ENCODE results near the gene RAB34. TPM values are rescaled to one million over a fixed set of nuclear protein-coding genes. Genes with fewer than 3 reads are reported as not detected.

RAB34 gene, protein sequence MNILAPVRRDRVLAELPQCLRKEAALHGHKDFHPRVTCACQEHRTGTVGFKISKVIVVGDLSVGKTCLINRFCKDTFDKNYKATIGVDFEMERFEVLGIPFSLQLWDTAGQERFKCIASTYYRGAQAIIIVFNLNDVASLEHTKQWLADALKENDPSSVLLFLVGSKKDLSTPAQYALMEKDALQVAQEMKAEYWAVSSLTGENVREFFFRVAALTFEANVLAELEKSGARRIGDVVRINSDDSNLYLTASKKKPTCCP
- total RNA-seq (2021; fragmentation: NEBNext Ultra II Directional; extraction: Animal tissue kit (Norgen Biotek cat#: 25700)) = 100 to 1,000 TPM; 161 to 219 (median 192) TPM
- long read RNA-seq, transcript RAB34-204 (10 exons, 1,766 nt) = major isoform, 141 of 371 reads
- long read RNA-seq, transcript RAB34-203 (10 exons, 1,597 nt) = minor isoform, 31 of 371 reads
- long read RNA-seq, transcript RAB34-201 (11 exons, 1,592 nt) = minor isoform, 49 of 371 reads
- long read RNA-seq, transcript RAB34-210 (11 exons, 863 nt) = minor isoform, 28 of 371 reads
- long read RNA-seq, partial matches to known transcripts = 42 of 371 reads
- long read RNA-seq, other reads (novel, unspliced or antisense) = 73 of 371 reads

GRCh38 chr17:28717578-28718332 lies at the start of gene RAB34:
Gene RAB34 (minus strand): TSS chr17:28717868. CDS start chr17:28717266, 602 bp downstream.
- Mint-ChIP-seq H3K27me3 (ENCODE audit: insufficient read depth) (peaks cover 9% of the 10 kb centered on the region), H3K4me3 (peak within 1 kb of the TSS; percentile 88), H3K36me3 (ENCODE audit: low read depth) (peaks cover 40% of the 10 kb centered on the region), H3K4me1 (ENCODE audit: low read depth) (peaks cover 54% of the 10 kb centered on the region), H3K27ac (peak within 1 kb of the TSS; percentile 91), H3K9me3 (peaks cover 8% of the 10 kb centered on the region; the same call in 1 of the 2 replicates)
- TF ChIP-seq, protein P1, sequence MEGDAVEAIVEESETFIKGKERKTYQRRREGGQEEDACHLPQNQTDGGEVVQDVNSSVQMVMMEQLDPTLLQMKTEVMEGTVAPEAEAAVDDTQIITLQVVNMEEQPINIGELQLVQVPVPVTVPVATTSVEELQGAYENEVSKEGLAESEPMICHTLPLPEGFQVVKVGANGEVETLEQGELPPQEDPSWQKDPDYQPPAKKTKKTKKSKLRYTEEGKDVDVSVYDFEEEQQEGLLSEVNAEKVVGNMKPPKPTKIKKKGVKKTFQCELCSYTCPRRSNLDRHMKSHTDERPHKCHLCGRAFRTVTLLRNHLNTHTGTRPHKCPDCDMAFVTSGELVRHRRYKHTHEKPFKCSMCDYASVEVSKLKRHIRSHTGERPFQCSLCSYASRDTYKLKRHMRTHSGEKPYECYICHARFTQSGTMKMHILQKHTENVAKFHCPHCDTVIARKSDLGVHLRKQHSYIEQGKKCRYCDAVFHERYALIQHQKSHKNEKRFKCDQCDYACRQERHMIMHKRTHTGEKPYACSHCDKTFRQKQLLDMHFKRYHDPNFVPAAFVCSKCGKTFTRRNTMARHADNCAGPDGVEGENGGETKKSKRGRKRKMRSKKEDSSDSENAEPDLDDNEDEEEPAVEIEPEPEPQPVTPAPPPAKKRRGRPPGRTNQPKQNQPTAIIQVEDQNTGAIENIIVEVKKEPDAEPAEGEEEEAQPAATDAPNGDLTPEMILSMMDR (IDR thresholded peaks at IDR 0.05) = peak; percentile 72
- peak; percentile 74 for DNase-seq

DNA sequence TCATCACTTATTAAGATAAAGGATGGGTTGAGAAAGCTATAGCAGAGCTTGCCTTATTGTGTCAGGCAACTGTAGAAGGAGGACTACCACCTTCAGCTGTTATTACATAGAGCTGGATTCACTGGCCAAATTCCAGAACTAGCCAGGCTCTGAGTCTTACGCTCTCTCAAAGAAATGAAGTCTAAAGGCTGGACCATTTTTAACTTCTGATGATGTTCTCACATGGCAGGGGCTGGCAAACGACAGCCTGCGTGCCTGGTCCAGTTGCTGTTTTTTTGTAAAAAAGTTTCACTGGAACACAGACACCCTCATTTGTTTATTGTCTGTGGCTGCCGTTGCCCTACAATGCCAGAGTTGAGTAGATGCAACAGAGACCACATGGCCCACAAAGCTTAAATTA lies 47.4 kb upstream of the RAB34 start:
- no peak overlapping the region for H3K27ac Mint-ChIP-seq
- no peaks in the 10 kb centered on the region for H3K9me3 Mint-ChIP-seq
- H3K4me1 Mint-ChIP-seq (ENCODE audit: low read depth) = peaks cover 20% of the 10 kb centered on the region
- TF ChIP-seq, protein P1 (IDR thresholded peaks at IDR 0.05) = no peak
- H3K4me3 Mint-ChIP-seq = no peak overlapping the region
- peaks cover 2% of the 10 kb centered on the region for H3K27me3 Mint-ChIP-seq (ENCODE audit: insufficient read depth)
- no peaks in the 10 kb centered on the region; the same call in 1 of the 2 replicates for H3K36me3 Mint-ChIP-seq (ENCODE audit: low read depth)
- no peak for DNase-seq

DNA sequence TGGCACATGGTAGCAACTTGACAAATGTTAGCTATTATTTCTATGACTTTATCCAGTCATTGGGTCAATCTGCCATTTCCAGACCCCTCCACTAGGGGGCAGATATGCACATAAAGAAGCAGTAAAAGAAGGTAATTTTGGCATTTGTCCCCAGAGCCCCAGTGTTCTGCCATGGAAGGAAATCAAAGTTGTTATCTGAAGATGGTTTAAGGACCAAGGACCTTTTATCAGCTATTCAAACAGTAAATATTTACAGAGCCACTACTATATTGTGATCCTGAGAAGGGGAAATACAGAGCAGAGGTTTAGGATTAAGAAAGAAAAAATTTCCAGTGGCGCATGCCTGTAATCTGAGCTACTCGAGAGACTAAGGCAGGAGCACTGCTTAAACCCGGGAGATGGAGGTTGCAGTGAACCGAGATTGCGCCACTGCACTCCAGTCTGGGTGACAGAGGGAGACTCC lies 46.2 kb upstream of the RAB34 start:
- H3K36me3 Mint-ChIP-seq (ENCODE audit: low read depth) = peaks cover 8% of the 10 kb centered on the region; the same call in 1 of the 2 replicates
- H3K9me3 Mint-ChIP-seq = no peaks in the 10 kb centered on the region
- H3K27ac Mint-ChIP-seq = peak overlapping the region; percentile 11; the same call in 1 of the 2 replicates
- no peaks in the 10 kb centered on the region; the same call in 1 of the 2 replicates for H3K27me3 Mint-ChIP-seq (ENCODE audit: insufficient read depth)
- no peak overlapping the region for H3K4me3 Mint-ChIP-seq
- peak; percentile 72 for DNase-seq
- H3K4me1 Mint-ChIP-seq (ENCODE audit: low read depth) = peaks cover 20% of the 10 kb centered on the region
- TF ChIP-seq, protein P1 (IDR thresholded peaks at IDR 0.05) = peak; percentile 98

DNA sequence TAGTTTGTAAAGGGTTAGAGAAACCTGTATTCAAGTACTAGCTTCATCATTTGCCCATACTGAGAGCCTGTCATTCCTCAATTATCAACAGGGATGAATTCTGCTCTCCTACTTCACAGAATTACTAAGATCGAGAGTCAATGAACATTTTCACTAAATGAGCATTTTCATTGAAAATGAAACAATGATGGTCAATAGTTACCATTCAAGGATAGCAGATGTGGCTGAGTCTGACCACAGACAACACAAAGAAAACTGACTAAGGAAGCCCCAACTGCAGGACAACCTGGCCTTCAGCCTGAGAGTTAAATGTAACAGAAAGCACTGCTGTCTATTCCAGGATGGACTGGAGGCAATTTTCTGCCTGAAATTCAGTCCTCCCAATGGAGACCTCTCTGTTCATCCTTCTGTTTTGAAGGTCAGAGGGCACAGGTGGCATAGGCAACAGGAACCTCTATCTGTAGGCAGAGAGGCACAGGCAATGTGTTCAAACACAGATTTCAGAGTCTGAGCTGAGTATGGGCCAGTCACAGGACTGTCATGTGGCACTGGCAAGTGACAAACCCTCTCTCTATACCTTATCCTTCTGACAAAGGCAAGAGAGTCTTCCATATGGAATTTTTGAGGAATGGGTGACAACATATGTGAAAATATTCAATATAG lies 45.6 kb upstream of the RAB34 start:
- TF ChIP-seq, protein P1 (IDR thresholded peaks at IDR 0.05) = no peak
- no peak for DNase-seq
- H3K27ac Mint-ChIP-seq = no peak overlapping the region; the same call in 1 of the 2 replicates
- peaks cover 20% of the 10 kb centered on the region for H3K4me1 Mint-ChIP-seq (ENCODE audit: low read depth)
- no peaks in the 10 kb centered on the region for H3K9me3 Mint-ChIP-seq
- H3K4me3 Mint-ChIP-seq = no peak overlapping the region
- H3K36me3 Mint-ChIP-seq (ENCODE audit: low read depth) = peaks cover 9% of the 10 kb centered on the region; the same call in 1 of the 2 replicates
- no peaks in the 10 kb centered on the region; the same call in 1 of the 2 replicates for H3K27me3 Mint-ChIP-seq (ENCODE audit: insufficient read depth)

Measured in HFFc6 (cell line).